GM18858 (cell line): Measurements from ENCODE around the gene EVPL.

ENCODE experiments used
- ATAC-seq: cut with Tn5 transposase; IDR thresholded peaks from one replicate; pipeline ENCODE4 v1.9.1; 2021; ENCODE audit not compliant: unreplicated experiment

The EVPL gene

DNA sequence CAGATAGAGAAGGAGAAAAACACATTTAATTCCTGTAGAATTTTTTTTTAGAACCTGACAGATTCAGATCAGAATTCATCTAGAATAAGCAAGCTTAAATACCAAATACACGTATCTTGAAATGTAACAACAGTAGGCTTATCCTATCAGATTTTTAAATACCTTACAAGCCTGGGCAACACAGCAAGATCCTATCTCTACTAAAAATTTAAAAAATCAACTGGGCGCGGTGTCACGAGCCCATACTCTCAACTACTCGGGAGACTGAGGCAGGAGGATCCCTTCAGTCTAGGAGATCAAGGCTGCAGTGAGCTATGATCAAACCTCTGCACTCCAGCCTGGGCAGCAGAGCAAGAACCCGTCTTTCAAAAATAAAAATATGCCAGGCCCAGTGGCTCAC, 61.6 kb downstream of the EVPL start:
- no peak for ATAC-seq

DNA sequence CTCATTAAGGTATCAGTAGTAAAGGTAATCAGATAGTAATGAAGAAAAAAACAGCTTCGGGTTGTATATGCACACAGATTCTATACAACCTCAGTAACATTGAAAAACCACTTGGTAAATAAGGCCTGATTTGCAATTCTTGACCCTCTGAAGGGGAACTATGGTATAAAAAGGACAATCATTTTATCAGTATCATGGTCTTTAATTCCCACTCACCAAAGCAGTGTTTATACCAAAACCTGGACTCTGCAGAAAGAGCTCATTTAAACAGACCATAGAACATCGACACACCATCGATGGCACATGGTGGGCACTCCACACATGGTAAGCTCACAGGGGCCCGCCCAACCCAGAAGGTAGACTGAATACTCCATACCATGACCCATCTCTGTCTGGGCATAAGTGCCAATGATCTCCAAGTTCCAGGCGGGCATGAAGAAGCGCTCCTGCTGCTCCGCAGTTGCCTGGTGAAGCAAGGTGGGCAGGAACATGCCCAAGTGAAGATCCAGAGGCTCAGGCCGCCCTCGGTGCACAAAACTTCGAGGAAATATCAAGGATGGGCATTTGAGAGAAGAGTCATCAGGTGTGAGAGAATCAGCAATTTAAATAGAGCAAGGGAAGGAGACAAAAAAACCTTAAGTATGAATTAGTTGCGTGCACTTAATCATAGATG, 67.1 kb downstream of the EVPL start:
- no peak for ATAC-seq

DNA sequence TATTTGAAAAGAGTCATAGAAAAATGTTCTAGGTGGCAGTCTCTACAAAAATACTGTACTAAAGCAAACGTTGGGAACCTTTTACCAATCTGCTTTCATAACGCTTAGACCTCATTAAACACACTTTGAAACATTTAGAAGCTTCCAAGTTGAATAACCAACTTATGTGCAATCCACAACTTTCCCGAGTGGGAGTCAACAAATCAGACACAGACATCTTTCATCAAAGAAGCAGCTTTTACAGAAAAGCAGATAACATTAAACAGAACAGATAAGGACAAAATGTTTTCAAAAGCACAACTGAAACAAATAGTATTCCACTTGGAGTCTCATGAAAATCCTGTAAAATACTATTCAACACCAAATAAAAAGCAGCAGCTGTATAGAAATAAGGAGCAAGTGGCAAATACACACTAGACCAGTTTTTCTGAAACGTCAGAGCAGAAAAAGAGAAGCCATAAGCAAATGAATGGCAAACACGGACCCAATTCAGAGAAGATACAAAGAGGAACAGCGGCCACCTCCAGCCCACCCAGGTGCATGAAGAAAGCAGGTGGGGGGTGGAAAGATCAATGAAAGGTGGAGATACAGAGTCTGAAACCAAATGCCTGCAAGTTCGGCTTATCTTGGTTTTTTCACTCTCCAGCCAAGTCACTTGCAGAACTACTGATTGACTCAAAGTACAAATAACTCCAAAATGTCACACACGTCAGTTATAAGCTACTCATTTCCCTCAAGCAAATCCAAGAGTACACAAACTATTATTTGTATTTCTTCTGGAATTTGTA, 67.9 kb downstream of the EVPL start:
- ATAC-seq: no peak
